H9 (cell line): ENCODE measurements around the gene SPRED2. TPM values are rescaled to one million over a fixed set of nuclear protein-coding genes. Genes with fewer than 3 reads are reported as not detected.

Source experiments
- DNase-seq: peaks from one replicate; pipeline ENCODE4 v3.0.0-alpha.2; 2017
- H2AFZ ChIP-seq: one replicate; pipeline ENCODE4 v1.6.1; 2013; ENCODE audit warnings: mild to moderate bottlenecking, low read length, control low read depth, moderate library complexity
- H2AK5ac ChIP-seq: 2 replicates; pipeline ENCODE4 v1.6.1; 2013; ENCODE audit warnings: low read length, control low read depth, mixed read lengths; ENCODE audit not compliant: insufficient read length
- H2BK120ac ChIP-seq: one replicate; pipeline ENCODE4 v1.6.1; 2013; ENCODE audit warnings: low read depth, mild to moderate bottlenecking, low read length, control low read depth, inconsistent platforms; ENCODE audit not compliant: poor library complexity, severe bottlenecking
- H2BK12ac ChIP-seq: 2 replicates; pipeline ENCODE4 v1.6.1; 2013; ENCODE audit warnings: low read length, control low read depth, mixed read lengths, low read depth; ENCODE audit not compliant: insufficient read length
- H2BK15ac ChIP-seq: 2 replicates; pipeline ENCODE4 v1.6.1; 2013; ENCODE audit warnings: low read depth, low read length, control low read depth
- H2BK20ac ChIP-seq: one replicate; pipeline ENCODE4 v1.6.1; 2013; ENCODE audit warnings: low read depth, mild to moderate bottlenecking, low read length, control low read depth, inconsistent platforms; ENCODE audit not compliant: poor library complexity, severe bottlenecking
- H2BK5ac ChIP-seq: 2 replicates; pipeline ENCODE4 v1.6.1; 2013; ENCODE audit warnings: low read length, control low read depth, mixed read lengths; ENCODE audit not compliant: insufficient read length
- H3K14ac ChIP-seq: 2 replicates; pipeline ENCODE4 v1.6.1; 2013; ENCODE audit warnings: low read length, control low read depth; ENCODE audit not compliant: insufficient read depth
- H3K18ac ChIP-seq: 2 replicates; pipeline ENCODE4 v1.6.1; 2013; ENCODE audit warnings: low read depth, mild to moderate bottlenecking, mixed read lengths, low read length, control low read depth; ENCODE audit not compliant: insufficient read length
- H3K23ac ChIP-seq: 2 replicates; pipeline ENCODE4 v1.6.1; 2013; ENCODE audit warnings: low read length, control low read depth, mixed read lengths, low read depth; ENCODE audit not compliant: insufficient read length
- H3K23me2 ChIP-seq: 2 replicates; pipeline ENCODE4 v1.6.1; 2013; ENCODE audit warnings: low read depth, mild to moderate bottlenecking, mixed read lengths, low read length, control low read depth; ENCODE audit not compliant: insufficient read length, poor library complexity, severe bottlenecking
- H3K27ac ChIP-seq: 2 replicates; pipeline ENCODE4 v1.5.1; 2013; ENCODE audit warnings: low read length, control low read depth, mixed read lengths, low read depth; ENCODE audit not compliant: insufficient read length
- H3K27me3 ChIP-seq: 2 replicates; pipeline ENCODE4 v1.6.1; 2013; ENCODE audit warnings: low read length, control low read depth, inconsistent platforms; ENCODE audit not compliant: insufficient read depth
- H3K4ac ChIP-seq: 2 replicates; pipeline ENCODE4 v1.6.1; 2013; ENCODE audit warnings: low read depth, mild to moderate bottlenecking, control low read depth, inconsistent platforms, low read length, moderate library complexity
- H3K4me1 ChIP-seq: 2 replicates; pipeline ENCODE4 v1.6.1; 2013; ENCODE audit warnings: low read length, control low read depth, inconsistent platforms; ENCODE audit not compliant: insufficient read depth
- H3K4me2 ChIP-seq: 2 replicates; pipeline ENCODE4 v1.6.1; 2013; ENCODE audit warnings: low read length, control low read depth, mixed read lengths; ENCODE audit not compliant: insufficient read length, insufficient read depth
- H3K56ac ChIP-seq: 2 replicates; pipeline ENCODE4 v1.6.1; 2013; ENCODE audit warnings: low read depth, mild to moderate bottlenecking, mixed read lengths, low read length, control low read depth; ENCODE audit not compliant: insufficient read length
- H3K79me1 ChIP-seq: 2 replicates; pipeline ENCODE4 v1.6.1; 2013; ENCODE audit warnings: low read depth, mild to moderate bottlenecking, moderate library complexity, low read length, control low read depth, inconsistent platforms; ENCODE audit not compliant: insufficient read depth, poor library complexity, severe bottlenecking
- H3K79me2 ChIP-seq: 2 replicates; pipeline ENCODE4 v1.6.1; 2013; ENCODE audit warnings: low read length, control low read depth, inconsistent platforms; ENCODE audit not compliant: insufficient read depth
- H3K9ac ChIP-seq: 2 replicates; pipeline ENCODE4 v1.6.1; 2013; ENCODE audit warnings: low read length, control low read depth, mixed read lengths; ENCODE audit not compliant: insufficient read length; ENCODE audit errors: extremely low read depth
- H3K9me3 ChIP-seq: one replicate; pipeline ENCODE4 v1.6.1; 2013; ENCODE audit warnings: low read depth, low read length, inconsistent platforms; ENCODE audit not compliant: control insufficient read depth
- H3T11ph ChIP-seq: one replicate; pipeline ENCODE4 v1.6.1; 2013; ENCODE audit warnings: mild to moderate bottlenecking, low read length, control low read depth, inconsistent platforms
- H4K20me1 ChIP-seq: one replicate; pipeline ENCODE4 v1.6.1; 2013; ENCODE audit not compliant: control insufficient read depth, insufficient read length, insufficient read depth
- H4K5ac ChIP-seq: 2 replicates; pipeline ENCODE4 v1.6.1; 2013; ENCODE audit warnings: low read depth, mild to moderate bottlenecking, mixed read lengths, low read length, control low read depth; ENCODE audit not compliant: insufficient read length
- H4K8ac ChIP-seq: replicated peaks from 2 replicates; pipeline ENCODE4 v1.6.1; 2013; ENCODE audit warnings: low read length, control low read depth, mixed read lengths, low read depth; ENCODE audit not compliant: insufficient read length
- H4K91ac ChIP-seq: 2 replicates; pipeline ENCODE4 v1.6.1; 2013; ENCODE audit warnings: low read depth, mild to moderate bottlenecking, moderate library complexity, mixed read lengths, low read length, control low read depth; ENCODE audit not compliant: insufficient read length
- H3K27ac Mint-ChIP-seq, 3 experiments: 2 replicates in 2 of 3; 3 replicates in 1 of 3; pipeline ENCODE4 v1.8.0; 2020 to 2021; ENCODE audit warnings: mixed read lengths in 3 of 3, mild to moderate bottlenecking in 1 of 3, moderate library complexity in 1 of 3
- H3K27me3 Mint-ChIP-seq: 2 replicates; pipeline ENCODE4 v1.8.0; 2021; ENCODE audit warnings: low read depth, mild to moderate bottlenecking, moderate library complexity, mixed read lengths
- H3K36me3 Mint-ChIP-seq, 3 experiments: 2 replicates in 2 of 3; 3 replicates in 1 of 3; pipeline ENCODE4 v1.8.0; 2020 to 2021; ENCODE audit warnings: low read depth in 3 of 3, mixed read lengths in 3 of 3; ENCODE audit not compliant: insufficient read depth in 1 of 3
- H3K4me1 Mint-ChIP-seq, 2 experiments: 2 replicates each; pipeline ENCODE4 v1.8.0; 2020; ENCODE audit warnings: mixed read lengths in 2 of 2
- H3K4me3 Mint-ChIP-seq, 2 experiments: 2 replicates in 1 of 2; 3 replicates in 1 of 2; pipeline ENCODE4 v1.8.0; 2020 to 2021; ENCODE audit warnings: mild to moderate bottlenecking in 2 of 2, mixed read lengths in 2 of 2, moderate library complexity in 1 of 2
- H3K9me3 Mint-ChIP-seq, 2 experiments: 2 replicates in 1 of 2; 3 replicates in 1 of 2; pipeline ENCODE4 v1.8.0; 2020; ENCODE audit warnings: mild to moderate bottlenecking in 2 of 2, mixed read lengths in 2 of 2, moderate library complexity in 1 of 2
- WGBS: extraction: QIAGEN DNeasy Blood & Tissue Kit; methylation state at CpG from one replicate; pipeline ENCODE4 v1.1.7; 2013; ENCODE audit warnings: missing lambda C conversion rate, low lambda C conversion rate, mixed read lengths; ENCODE audit not compliant: insufficient read length; ENCODE audit errors: extremely low coverage; 5-methylcytosine and 5-hydroxymethylcytosine counted together
- total RNA-seq: library from RNA; stranded (reverse); gene quantifications from 2 replicates; pipeline ENCODE4 v1.2.1, GENCODE V29; 2021
- TF ChIP-seq, protein P1 (sequence below): fragments of 200-600 bp; sonication (generic); conservative IDR thresholded peaks from 3 replicates; pipeline ENCODE4 v1.8.0; 2021; ENCODE audit warnings: antibody characterized with exemption, mild to moderate bottlenecking

The SPRED2 gene
- total RNA-seq, 1 experiment from 2014 or later, result 23.5 TPM

DNA sequence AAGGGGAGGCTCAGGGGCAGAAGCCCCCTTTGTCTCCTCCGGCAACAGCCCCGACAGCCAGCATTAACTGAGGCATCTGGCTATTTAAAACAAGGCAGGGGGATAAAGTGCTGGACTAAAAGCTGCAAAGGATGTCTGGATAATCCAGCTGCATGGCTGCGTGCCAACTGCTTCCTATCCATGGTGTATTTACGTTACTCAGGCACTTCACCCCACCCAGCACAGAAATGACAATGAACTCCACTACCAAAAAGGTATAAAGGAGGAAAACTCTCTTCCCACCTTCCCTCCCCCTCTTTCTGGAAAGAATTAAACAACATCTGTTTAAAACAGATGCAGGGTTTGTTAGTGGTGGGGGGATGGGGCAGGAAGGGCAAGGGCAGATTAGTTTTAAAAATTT, 82.5 kb downstream of the SPRED2 start:
- TF ChIP-seq, protein P1, sequence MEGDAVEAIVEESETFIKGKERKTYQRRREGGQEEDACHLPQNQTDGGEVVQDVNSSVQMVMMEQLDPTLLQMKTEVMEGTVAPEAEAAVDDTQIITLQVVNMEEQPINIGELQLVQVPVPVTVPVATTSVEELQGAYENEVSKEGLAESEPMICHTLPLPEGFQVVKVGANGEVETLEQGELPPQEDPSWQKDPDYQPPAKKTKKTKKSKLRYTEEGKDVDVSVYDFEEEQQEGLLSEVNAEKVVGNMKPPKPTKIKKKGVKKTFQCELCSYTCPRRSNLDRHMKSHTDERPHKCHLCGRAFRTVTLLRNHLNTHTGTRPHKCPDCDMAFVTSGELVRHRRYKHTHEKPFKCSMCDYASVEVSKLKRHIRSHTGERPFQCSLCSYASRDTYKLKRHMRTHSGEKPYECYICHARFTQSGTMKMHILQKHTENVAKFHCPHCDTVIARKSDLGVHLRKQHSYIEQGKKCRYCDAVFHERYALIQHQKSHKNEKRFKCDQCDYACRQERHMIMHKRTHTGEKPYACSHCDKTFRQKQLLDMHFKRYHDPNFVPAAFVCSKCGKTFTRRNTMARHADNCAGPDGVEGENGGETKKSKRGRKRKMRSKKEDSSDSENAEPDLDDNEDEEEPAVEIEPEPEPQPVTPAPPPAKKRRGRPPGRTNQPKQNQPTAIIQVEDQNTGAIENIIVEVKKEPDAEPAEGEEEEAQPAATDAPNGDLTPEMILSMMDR, result no peak
- Histone ChIP-seq H3K27ac (no peak overlapping the region), H3K4ac (no peak overlapping the region), H4K5ac (no peak overlapping the region), H4K8ac (no peak overlapping the region), H3K79me2 (no peaks in the 10 kb centered on the region; the same call in 1 of the 2 replicates), H3K79me1 (no peaks in the 10 kb centered on the region), H2BK5ac (no peak overlapping the region), H3T11ph (no peak overlapping the region), H3K9me3 (no peaks in the 10 kb centered on the region), H2BK15ac (no peak overlapping the region), H4K20me1 (peaks cover 5% of the 10 kb centered on the region), H3K4me2 (no peak overlapping the region), H3K4me1 (peaks cover 11% of the 10 kb centered on the region; the same call in 1 of the 2 replicates), H2BK12ac (no peak overlapping the region), H3K18ac (no peak overlapping the region), H2AFZ (no peak overlapping the region), H3K14ac (no peak overlapping the region), H3K23me2 (no peaks in the 10 kb centered on the region), H2AK5ac (no peak overlapping the region), H4K91ac (no peak overlapping the region), H2BK120ac (no peak overlapping the region), H3K27me3 (no peaks in the 10 kb centered on the region), H2BK20ac (no peak overlapping the region), H3K9ac (no peak overlapping the region), H3K56ac (no peak overlapping the region), H3K23ac (no peak overlapping the region)
- H3K36me3 Mint-ChIP-seq, result no peaks in the 10 kb centered on the region
- no CpG with 5 or more reads among the region's 4 CpGs for WGBS
- H3K4me1 Mint-ChIP-seq, result peaks cover 26 to 27% of the 10 kb centered on the region in 2 experiments
- no peaks in the 10 kb centered on the region for H3K9me3 Mint-ChIP-seq
- H3K27me3 Mint-ChIP-seq, result peaks cover 5% of the 10 kb centered on the region
- DNase-seq, result no peak
- H3K27ac Mint-ChIP-seq, result no peak overlapping the region
- H3K4me3 Mint-ChIP-seq, result no peak overlapping the region
